ENCODE data around the gene CPA1.

DNA sequence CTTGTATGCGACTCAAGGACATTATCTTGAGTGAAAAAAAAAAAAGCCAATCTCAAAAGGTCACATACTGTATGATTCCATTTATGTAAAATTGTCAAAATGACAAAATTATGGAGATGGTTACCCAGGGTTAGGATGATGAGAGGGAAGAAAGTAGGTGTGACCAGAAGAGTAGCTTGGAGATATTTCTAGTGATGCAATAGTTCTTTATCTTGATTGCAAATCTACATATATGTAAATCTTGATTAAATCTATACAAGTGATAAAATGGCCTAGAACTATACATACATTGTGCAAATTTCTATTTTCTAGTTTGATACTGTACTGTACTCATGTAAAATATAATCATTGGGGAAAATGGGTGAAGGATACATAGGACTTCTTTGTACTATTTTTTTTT lies 56.0 kb downstream of the CPA1 start:
- TF ChIP-seq, protein P1, sequence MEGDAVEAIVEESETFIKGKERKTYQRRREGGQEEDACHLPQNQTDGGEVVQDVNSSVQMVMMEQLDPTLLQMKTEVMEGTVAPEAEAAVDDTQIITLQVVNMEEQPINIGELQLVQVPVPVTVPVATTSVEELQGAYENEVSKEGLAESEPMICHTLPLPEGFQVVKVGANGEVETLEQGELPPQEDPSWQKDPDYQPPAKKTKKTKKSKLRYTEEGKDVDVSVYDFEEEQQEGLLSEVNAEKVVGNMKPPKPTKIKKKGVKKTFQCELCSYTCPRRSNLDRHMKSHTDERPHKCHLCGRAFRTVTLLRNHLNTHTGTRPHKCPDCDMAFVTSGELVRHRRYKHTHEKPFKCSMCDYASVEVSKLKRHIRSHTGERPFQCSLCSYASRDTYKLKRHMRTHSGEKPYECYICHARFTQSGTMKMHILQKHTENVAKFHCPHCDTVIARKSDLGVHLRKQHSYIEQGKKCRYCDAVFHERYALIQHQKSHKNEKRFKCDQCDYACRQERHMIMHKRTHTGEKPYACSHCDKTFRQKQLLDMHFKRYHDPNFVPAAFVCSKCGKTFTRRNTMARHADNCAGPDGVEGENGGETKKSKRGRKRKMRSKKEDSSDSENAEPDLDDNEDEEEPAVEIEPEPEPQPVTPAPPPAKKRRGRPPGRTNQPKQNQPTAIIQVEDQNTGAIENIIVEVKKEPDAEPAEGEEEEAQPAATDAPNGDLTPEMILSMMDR (IDR thresholded peaks at IDR 0.05; ENCODE audit: low read depth, low read length, poor library complexity, severe bottlenecking), result no peak
- TF ChIP-seq EZH2phosphoT487 (IDR thresholded peaks at IDR 0.05; ENCODE audit: borderline replicate concordance, low read length), result no peak

All from DOHH2 (cell line).